K562 (cell line): Measurements from ENCODE around the gene FCRL2. TPM values are rescaled to one million over a fixed set of nuclear protein-coding genes. Genes with fewer than 3 reads are reported as not detected.

Experiments used
- CBX8 ChIP-seq: fragments of 200-600 bp; sonication (generic); IDR thresholded peaks from 2 replicates; pipeline ENCODE4 v1.6.1; 2012; ENCODE audit warnings: borderline replicate concordance, mixed run types, low read depth, mild to moderate bottlenecking, moderate library complexity, mixed read lengths, low read length, control low read depth, inconsistent platforms; ENCODE audit not compliant: poor library complexity, severe bottlenecking; ENCODE audit errors: extremely low read depth
- ELF2 ChIP-seq: fragments of 250-450 bp; sonication (Bioruptor Pico); IDR thresholded peaks from 2 replicates; pipeline ENCODE4 v1.5.0; 2021; ENCODE audit warnings: mild to moderate bottlenecking
- ESRRB ChIP-seq: fragments of 250-450 bp; sonication (Bioruptor Pico); IDR thresholded peaks from 2 replicates; pipeline ENCODE4 v1.5.0; 2020; ENCODE audit warnings: mild to moderate bottlenecking, moderate library complexity, borderline replicate concordance
- FOXP1 ChIP-seq: sonication (generic); formaldehyde crosslinking; IDR thresholded peaks from 2 replicates; pipeline ENCODE4 v1.8.0; 2022; ENCODE audit warnings: mild to moderate bottlenecking, missing genetic modification reagents
- HIVEP1 ChIP-seq: fragments of 250-450 bp; sonication (Bioruptor Pico); IDR thresholded peaks from 2 replicates; pipeline ENCODE4 v1.4.0; 2020; ENCODE audit warnings: mild to moderate bottlenecking
- PCBP2 ChIP-seq: fragments of 200-400 bp; formaldehyde crosslinking; IDR thresholded peaks from 2 replicates; pipeline ENCODE4 v1.6.1; 2018; ENCODE audit warnings: low read length, low read depth, mild to moderate bottlenecking, moderate library complexity; ENCODE audit not compliant: poor library complexity, severe bottlenecking
- THAP7 ChIP-seq: fragments of 250-450 bp; sonication (Bioruptor Pico); IDR thresholded peaks from 2 replicates; pipeline ENCODE4 v1.5.0; 2021
- ZNF239 ChIP-seq: fragments of 250-450 bp; sonication (Bioruptor Pico); IDR thresholded peaks from 2 replicates; pipeline ENCODE4 v1.4.0; 2020; ENCODE audit warnings: mild to moderate bottlenecking
- ZNF518B ChIP-seq: fragments of 250-450 bp; sonication (Bioruptor Pico); IDR thresholded peaks from 2 replicates; pipeline ENCODE4 v1.5.0; 2021; ENCODE audit warnings: mild to moderate bottlenecking, moderate library complexity
- polyA plus RNA-seq, 8 experiments: library from polyadenylated mRNA; depleted of rRNA in 4 of 8; stranded (reverse) in 5 of 8; unstranded in 3 of 8; fragments of >200 nt; fragmentation: Nextera tagmentation in 2 of 8; fragmentation: Illumina TruSeq in 1 of 8; extraction: Ambion mirVana in 2 of 8; extraction: Trizol in 1 of 8; gene quantifications; 2 replicates each; pipeline versions ENCODE4 v1.2.1 to v1.2.3, GENCODE V29; 2011 to 2014; ENCODE audit warnings: inconsistent platforms in 1 of 8, missing spikeins in 1 of 8
- total RNA-seq, 7 experiments: library from RNA; depleted of rRNA in 6 of 7; stranded (reverse); fragments of >200 nt in 6 of 7; fragmentation: Illumina TruSeq in 2 of 7; extraction: Trizol in 2 of 7; gene quantifications; 2 replicates each; pipeline versions ENCODE4 v1.2.1 to v1.2.3, GENCODE V29; 2011 to 2021; ENCODE audit warnings: low replicate concordance in 1 of 7

The FCRL2 gene
- total and polyA plus RNA-seq, 9 of the 15 experiments (the other 6 are each of a cell fraction or from before 2014, with no cell fraction given), result not detected

GRCh38 chr1:157725221-157725577 is 51.7 kb downstream of the FCRL2 start (continued):
- TF ChIP-seq ZNF239 (CRISPR knock-in tag) (no peak), ELF2 (CRISPR knock-in tag) (no peak), FOXP1 (CRISPR knock-in tag) (no peak), CBX8 (no peak), ESRRB (CRISPR knock-in tag) (no peak), HIVEP1 (CRISPR knock-in tag) (no peak), PCBP2 (no peak), THAP7 (CRISPR knock-in tag) (no peak), ZNF518B (no peak)
- TF ChIP-seq, all 486 proteins: peak for 0
